Progenitor cell of endocrine pancreas (in vitro differentiated cells): ENCODE data around the gene URAD. TPM values are rescaled to one million over a fixed set of nuclear protein-coding genes. Genes with fewer than 3 reads are reported as not detected.

Experiments
- DNase-seq: peaks from one replicate; pipeline ENCODE4 v3.0.0; 2021; ENCODE audit warnings: low spot score; ENCODE audit not compliant: unreplicated experiment
- H3K27ac Mint-ChIP-seq: 2 replicates; pipeline ENCODE4 v1.8.0; 2021; ENCODE audit warnings: mild to moderate bottlenecking, moderate library complexity, mixed read lengths
- H3K27me3 Mint-ChIP-seq: 2 replicates; pipeline ENCODE4 v1.8.0; 2021; ENCODE audit warnings: mixed read lengths
- H3K36me3 Mint-ChIP-seq: 2 replicates; pipeline ENCODE4 v1.8.0; 2022; ENCODE audit warnings: mixed read lengths; ENCODE audit not compliant: insufficient read depth
- H3K4me1 Mint-ChIP-seq: 2 replicates; pipeline ENCODE4 v1.8.0; 2021; ENCODE audit warnings: low read depth, mixed read lengths
- H3K4me3 Mint-ChIP-seq: 2 replicates; pipeline ENCODE4 v1.8.0; 2021; ENCODE audit warnings: low read depth, mild to moderate bottlenecking, moderate library complexity, mixed read lengths
- H3K9me3 Mint-ChIP-seq: 2 replicates; pipeline ENCODE4 v1.8.0; 2021; ENCODE audit warnings: low read depth, mixed read lengths
- CTCF ChIP-seq: fragments of 200-600 bp; sonication (generic); IDR thresholded peaks from one replicate; pipeline ENCODE4 v1.5.0; 2021; ENCODE audit warnings: antibody characterized with exemption, mild to moderate bottlenecking; ENCODE audit not compliant: unreplicated experiment
- total RNA-seq: library from RNA; stranded (reverse); gene quantifications from 2 replicates; pipeline ENCODE4 v1.2.1, GENCODE V29; 2021

Gene URAD
- total RNA-seq, 1 donor from 2014 or later = not detected

DNA sequence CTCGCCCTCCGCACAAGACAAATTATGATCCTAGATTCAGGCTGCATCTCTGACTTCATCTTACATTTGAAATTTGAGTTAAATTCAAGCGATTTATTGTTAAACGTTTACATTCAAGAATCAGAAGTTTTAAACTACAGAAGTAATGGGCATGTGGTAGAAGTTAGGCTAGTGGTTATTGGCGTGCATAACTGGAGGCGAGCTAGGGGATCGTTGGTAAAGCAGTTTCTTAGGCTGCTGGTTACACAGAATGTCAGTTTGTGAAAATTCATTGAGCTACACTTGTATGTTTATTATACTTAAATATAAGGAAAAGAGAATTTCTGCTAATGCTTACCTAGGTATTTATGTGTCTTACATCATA lies 18.6 kb downstream of the URAD start:
- H3K27me3 Mint-ChIP-seq = peaks cover 70% of the 10 kb centered on the region
- H3K9me3 Mint-ChIP-seq = no peaks in the 10 kb centered on the region
- no peak overlapping the region for H3K27ac Mint-ChIP-seq
- TF ChIP-seq CTCF = no peak
- H3K36me3 Mint-ChIP-seq = no peaks in the 10 kb centered on the region
- peaks cover 43% of the 10 kb centered on the region for H3K4me1 Mint-ChIP-seq
- DNase-seq = no peak
- H3K4me3 Mint-ChIP-seq = peak overlapping the region; percentile 87

GRCh38 chr13:27969082-27969865 lies 19.2 kb downstream of the URAD start, which contains the start of gene CDX2:
TSS of gene CDX2 (minus strand) at chr13:27969315. CDS start at chr13:27969006, 309 bp downstream.
- no peaks in the 10 kb centered on the region for H3K9me3 Mint-ChIP-seq
- H3K36me3 Mint-ChIP-seq = no peaks in the 10 kb centered on the region
- H3K27ac Mint-ChIP-seq = peak within 1 kb of the TSS; percentile 53
- H3K27me3 Mint-ChIP-seq = peaks cover 64% of the 10 kb centered on the region
- DNase-seq = no peak
- no peak for TF ChIP-seq CTCF
- peak within 1 kb of the TSS; percentile 87 for H3K4me3 Mint-ChIP-seq
- H3K4me1 Mint-ChIP-seq = peaks cover 46% of the 10 kb centered on the region

- Mint-ChIP-seq H3K4me3 (peak overlapping the region; percentile 87), H3K27me3 (peaks cover 56% of the 10 kb centered on the region), H3K9me3 (no peaks in the 10 kb centered on the region), H3K4me1 (peaks cover 49% of the 10 kb centered on the region), H3K36me3 (no peaks in the 10 kb centered on the region), H3K27ac (no peak overlapping the region)
- DNase-seq = no peak
- no peak for TF ChIP-seq CTCF
These were observed 20.0 kb downstream of the URAD start for GRCh38 chr13:27968316-27969081.

- no peaks in the 10 kb centered on the region for H3K9me3 Mint-ChIP-seq
- H3K4me3 Mint-ChIP-seq = peak overlapping the region; percentile 87
- no peak for TF ChIP-seq CTCF
- no peaks in the 10 kb centered on the region for H3K36me3 Mint-ChIP-seq
- DNase-seq = no peak
- H3K27me3 Mint-ChIP-seq = peaks cover 51% of the 10 kb centered on the region
- H3K27ac Mint-ChIP-seq = peak overlapping the region; percentile 92
- peaks cover 49% of the 10 kb centered on the region for H3K4me1 Mint-ChIP-seq
These were observed 20.7 kb downstream of the URAD start for GRCh38 chr13:27967736-27968315.

- H3K9me3 Mint-ChIP-seq = no peaks in the 10 kb centered on the region
- peak overlapping the region; percentile 87 for H3K4me3 Mint-ChIP-seq
- no peak for DNase-seq
- H3K27ac Mint-ChIP-seq = peak overlapping the region; percentile 92
- peaks cover 54% of the 10 kb centered on the region for H3K4me1 Mint-ChIP-seq
- H3K27me3 Mint-ChIP-seq = peaks cover 46% of the 10 kb centered on the region
- no peak for TF ChIP-seq CTCF
- H3K36me3 Mint-ChIP-seq = peaks cover 1% of the 10 kb centered on the region
These were observed 21.2 kb downstream of the URAD start for GRCh38 chr13:27967203-27967735.
